Central memory CD4-positive, alpha-beta T cell (primary cell): ENCODE results near the gene HK2.
A peak's percentile ranks its signal among the peaks of the same experiment; 100 is the strongest.

ENCODE experiments used
- DNase-seq: peaks from one replicate; pipeline ENCODE4 v3.0.0; 2022

Gene HK2

GRCh38 chr2:74860079-74860478 is 26.2 kb downstream of the HK2 start:
- DNase-seq: no peak

- no peak for DNase-seq
These were observed 26.6 kb downstream of the HK2 start for GRCh38 chr2:74860521-74860920.

DNA sequence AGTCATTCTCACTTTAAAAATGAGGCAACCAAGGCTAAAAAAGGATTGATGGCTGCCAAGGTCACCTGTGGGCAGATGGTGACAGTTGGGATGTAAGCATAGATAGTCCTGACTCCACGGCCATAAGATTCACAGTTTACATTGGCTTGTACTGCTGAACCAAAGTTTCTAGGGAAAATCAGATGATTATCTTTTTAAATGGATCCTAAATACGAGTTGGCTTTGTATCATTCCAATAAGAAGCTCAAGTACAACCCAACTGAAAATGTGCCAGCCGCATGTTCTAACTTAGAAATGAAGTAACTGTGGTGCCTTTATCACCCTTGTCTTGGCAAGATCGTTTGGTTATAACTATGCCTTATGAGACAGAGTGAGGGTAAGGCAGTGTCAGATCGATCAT is 27.6 kb downstream of the HK2 start:
- DNase-seq: no peak

- no peak for DNase-seq
These were observed 28.4 kb downstream of the HK2 start for GRCh38 chr2:74862020-74862964.

GRCh38 chr2:74863802-74864248 is 29.9 kb downstream of the HK2 start:
- no peak for DNase-seq

DNA sequence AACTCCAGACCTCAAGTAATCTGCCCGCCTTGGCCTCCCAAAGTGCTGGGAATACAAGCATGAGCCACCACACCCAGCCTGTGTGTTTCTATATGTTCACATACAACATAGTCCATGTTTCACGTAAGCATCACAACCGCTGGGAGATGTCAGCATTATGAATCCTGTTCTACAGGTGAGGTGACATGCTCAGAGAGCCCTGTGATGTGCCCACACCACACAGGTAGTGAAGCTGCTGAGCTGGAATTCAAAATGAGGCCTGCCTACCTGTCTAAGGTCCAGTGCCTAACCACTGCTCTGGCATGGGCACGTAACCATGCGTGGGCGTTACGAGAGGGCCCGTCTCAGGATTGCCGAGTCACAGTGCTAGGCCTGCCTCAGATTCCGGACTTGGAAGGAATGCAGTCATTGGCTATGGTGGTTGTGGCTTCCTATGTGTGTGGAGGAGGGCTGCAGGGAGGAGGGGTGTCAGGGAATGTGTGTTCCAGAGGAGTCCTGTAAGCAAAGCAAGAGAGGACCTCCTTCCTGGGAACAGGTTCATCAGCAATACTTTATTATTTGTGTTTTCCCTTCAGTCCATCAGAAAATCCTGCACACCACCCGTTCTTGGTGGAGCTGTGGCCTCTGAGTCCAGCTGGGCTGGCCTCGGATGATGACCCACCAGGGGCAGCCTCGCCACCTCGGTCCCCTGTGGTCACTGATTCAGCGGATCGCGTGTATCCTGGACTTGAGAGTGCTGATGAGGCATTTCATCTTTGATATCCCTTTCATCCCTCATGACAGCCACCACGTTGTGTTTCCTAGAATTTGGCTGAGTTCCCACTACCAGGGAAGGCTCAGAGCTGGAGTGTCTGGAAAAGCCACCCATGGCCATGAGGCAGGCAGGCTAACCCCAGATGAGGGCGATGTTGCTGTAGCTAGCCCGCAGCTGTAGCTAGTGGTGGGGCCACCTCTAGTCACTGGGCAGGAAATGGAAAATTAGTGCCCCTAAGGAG is 31.1 kb downstream of the HK2 start:
- no peak for DNase-seq

DNA sequence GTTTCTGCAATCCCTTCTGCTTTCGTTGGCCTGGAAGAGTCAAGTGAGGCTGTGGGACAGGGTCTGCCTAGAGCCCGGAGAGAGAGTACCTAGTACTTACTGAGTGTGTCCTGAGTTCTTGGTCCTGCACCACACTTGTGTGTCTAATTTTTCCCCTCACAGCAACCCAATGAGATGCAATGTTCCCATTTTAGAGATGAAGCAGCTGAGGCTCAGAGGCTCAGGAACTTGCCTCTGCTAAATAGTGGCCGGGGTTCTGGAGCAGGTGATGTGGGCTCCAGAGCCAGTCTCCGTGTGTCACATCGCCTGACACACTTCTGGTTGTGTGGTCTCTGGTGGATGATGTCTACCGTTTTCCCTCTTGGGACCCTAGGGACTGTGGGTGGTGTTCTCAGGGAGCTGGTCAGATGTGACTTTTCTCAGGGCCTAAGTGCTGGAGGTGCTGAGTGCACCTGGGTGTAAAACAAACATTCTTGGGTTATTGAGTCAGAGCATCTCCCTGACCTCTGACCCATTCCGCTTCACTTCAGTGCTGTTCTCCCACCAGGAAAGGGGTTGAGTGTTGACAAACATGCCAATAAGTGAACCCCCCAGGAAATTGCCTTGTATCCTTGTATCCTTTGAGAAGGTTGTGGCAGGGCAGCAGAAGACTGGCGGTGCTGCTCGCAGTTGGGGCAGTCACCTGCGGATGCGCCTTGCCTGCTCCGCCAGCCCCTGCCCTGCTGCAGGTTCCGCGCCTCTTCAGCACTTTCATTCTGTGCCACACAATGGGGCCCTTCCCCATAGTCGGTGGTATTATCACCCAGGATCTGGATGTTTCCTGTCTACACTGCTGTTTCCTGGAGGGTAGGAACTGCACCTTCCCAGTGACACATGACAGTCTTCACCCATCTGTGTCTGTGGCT is 32.1 kb downstream of the HK2 start:
- DNase-seq: no peak

- DNase-seq: no peak
These were observed 34.1 kb downstream of the HK2 start for GRCh38 chr2:74867841-74868658.

- DNase-seq: no peak
These were observed 35.6 kb downstream of the HK2 start for GRCh38 chr2:74869517-74869916.

DNA sequence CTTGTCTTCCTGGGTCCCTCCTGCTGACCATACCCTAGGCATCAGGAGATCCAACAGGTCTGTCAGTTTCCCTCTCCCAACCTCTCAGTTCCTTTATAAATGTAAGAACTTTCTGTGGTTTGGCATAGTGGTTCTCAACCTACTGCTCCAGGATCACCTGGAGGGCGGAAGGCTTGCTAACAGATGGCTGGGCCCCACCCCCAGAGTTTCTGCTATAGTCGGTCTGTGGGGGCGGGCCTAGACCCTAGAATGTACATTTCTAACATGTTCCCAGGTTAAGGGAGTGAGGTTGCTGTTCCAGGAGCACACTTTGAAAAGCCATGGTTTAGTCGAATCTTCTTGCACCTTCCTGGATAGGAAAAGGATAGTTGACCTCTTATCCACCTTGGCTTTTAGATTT is 37.0 kb downstream of the HK2 start:
- DNase-seq: no peak

DNA sequence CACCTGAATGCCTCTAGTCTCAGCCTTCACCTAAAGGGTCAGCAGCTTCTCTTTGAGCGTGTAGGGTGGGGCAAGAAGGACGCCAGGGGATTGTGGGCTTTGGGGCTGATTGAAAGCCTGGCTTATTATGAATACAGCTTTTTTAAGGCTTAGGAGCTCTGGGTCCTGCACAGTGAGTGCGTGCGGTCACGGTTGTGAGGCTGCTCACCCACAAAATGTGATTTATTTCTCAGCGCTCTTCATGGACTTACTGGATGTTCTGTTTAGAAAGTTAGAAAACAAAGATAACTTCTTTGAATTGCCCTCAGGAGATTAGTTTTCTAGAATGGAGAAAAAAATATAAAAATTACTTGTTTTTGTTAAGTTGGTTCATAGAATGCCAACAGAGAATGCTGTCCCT is 37.5 kb downstream of the HK2 start:
- DNase-seq: no peak

DNA sequence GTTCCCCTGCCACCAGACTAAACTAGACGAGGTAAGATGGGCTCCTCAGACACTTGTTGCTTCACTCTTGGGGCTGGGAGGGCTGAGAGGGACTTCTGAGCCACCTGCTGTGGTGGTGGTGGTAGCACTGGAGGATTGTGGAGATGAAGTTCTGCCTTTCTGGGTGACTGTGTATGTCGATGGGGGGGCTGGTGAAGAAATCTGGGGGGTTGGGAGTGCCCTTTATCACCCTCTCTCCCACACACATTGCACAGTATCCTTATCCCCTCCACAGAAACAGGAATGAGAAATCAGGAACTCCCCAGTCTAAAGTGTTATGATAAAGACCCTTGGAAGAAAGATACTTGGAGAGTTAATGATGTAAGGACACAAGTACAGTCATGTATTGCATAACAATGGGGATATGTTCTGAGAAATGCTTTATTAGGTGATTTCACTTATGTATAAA is 38.5 kb downstream of the HK2 start:
- no peak for DNase-seq

DNA sequence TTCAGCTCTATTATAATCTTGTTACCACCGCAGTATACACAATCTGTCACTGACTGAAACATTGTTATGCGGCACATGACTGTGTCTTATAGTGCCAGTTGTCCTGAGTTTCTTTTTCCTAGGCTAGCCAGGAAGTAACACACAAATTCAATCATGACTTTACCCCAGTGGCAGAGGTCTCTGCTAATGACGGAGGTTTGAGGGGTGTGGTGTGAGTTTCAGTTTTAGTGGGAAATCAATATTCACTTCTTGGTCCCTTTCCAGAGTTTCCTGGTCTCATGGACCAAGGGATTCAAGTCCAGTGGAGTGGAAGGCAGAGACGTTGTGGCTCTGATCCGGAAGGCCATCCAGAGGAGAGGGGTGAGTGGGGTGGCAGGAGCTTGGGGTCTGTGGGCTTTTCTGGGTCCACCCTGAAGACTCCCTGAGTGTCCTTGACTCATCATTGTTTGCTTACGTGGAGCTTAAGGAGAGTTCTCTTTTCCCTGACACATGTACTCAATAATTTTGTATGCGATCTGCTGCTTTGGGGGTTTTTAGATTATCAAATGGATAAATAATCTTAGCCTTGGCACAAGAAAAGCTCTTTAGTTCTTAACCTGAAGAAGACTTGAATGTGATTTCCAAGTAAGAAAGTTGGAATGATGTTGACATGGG is 39.2 kb downstream of the HK2 start:
- no peak for DNase-seq

DNA sequence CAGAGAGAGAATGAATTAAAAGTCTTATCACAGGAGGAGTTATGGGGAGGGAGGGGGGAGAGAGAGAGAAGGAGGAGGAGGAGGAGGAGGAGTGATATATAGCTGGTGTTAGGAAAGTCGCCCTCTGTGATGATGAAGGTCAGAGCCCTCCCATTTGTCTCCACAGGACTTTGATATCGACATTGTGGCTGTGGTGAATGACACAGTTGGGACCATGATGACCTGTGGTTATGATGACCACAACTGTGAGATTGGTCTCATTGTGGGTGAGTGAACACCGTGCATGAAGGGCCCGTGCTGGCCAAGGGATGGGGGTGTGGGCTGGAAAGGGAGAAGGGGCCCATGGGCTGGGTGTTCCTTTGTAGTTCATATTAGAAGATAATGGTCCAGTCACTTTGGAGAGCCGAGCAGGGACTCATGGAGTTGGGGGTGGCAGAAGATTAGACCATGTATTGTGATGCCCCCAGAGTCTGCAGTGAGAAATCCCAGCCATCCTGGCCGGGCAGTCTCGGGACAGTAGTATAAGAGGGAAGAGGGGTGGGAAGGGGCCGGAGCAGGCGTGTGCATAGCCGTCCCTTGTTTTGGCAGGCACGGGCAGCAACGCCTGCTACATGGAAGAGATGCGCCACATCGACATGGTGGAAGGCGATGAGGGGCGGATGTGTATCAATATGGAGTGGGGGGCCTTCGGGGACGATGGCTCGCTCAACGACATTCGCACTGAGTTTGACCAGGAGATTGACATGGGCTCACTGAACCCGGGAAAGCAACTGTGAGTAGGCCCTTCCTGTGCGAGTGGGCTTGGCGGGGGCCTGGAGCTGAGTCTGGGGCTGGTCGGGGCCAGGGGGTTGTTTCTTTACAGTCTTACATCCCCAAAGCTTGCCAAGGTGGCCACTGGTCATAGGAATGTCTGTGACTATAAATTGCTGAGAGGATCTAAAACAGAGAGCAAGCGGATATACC is 40.0 kb downstream of the HK2 start:
- DNase-seq: no peak

DNA sequence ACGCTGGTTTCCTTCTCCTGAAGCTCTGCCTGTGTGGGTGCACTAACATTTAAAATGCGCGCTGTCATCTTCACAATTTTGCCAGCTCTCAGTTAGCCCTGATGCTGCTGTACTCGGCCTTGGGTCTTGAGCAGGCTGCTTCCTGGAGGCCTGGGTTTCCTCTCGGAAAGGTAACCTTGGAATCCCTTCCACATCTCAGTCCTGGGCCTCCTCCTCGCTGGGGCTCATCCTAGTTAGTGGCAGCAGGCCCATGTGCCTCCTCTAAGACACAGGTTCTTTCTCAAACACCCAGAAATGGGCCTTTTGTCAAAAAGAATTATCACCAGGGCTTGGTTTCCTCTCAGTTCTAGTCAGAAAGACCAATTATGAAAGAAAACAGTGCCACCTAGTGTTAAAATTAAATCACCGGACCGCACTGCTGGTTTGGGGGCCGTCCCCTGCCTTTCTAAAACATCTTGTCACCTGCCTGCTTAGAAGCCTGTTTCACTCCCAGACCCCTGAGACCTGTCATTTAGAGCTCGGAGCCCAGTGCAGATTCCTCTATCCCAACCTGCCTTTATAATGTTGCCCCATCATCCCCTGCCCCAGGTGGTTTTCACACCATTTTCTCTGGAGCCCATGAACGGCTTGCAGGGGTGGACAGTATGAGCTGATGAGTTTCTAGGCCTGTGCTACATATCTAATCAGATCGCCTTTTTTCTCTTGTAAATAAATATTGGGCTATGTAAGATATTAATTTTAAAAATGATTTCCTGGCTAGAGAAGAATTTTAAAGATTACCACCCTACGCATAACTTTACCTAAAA is 42.4 kb downstream of the HK2 start:
- peak; percentile 68 for DNase-seq

- DNase-seq: no peak
These were observed 43.4 kb downstream of the HK2 start for GRCh38 chr2:74877376-74877775.

GRCh38 chr2:74877781-74878433 is 44.0 kb downstream of the HK2 start:
- no peak for DNase-seq

- DNase-seq: no peak
These were observed 44.6 kb downstream of the HK2 start for GRCh38 chr2:74878551-74878950.
